GM12864 (cell line): ENCODE data around the gene ZIC1.

ENCODE experiments used
- DNase-seq: peaks from one replicate; pipeline ENCODE4 v3.0.0-alpha.2; 2011; ENCODE audit warnings: low read depth
- H3K4me3 ChIP-seq: 2 replicates; pipeline ENCODE4 v1.5.1; 2011; ENCODE audit warnings: mild to moderate bottlenecking, low read depth, low read length, control low read depth
- TF ChIP-seq, protein P1 (sequence below): IDR thresholded peaks from 2 replicates; pipeline ENCODE4 v1.5.1; 2011; ENCODE audit warnings: low read depth, mild to moderate bottlenecking, moderate library complexity, low read length, control low read depth, inconsistent platforms; ENCODE audit errors: missing control alignments

The ZIC1 gene

DNA sequence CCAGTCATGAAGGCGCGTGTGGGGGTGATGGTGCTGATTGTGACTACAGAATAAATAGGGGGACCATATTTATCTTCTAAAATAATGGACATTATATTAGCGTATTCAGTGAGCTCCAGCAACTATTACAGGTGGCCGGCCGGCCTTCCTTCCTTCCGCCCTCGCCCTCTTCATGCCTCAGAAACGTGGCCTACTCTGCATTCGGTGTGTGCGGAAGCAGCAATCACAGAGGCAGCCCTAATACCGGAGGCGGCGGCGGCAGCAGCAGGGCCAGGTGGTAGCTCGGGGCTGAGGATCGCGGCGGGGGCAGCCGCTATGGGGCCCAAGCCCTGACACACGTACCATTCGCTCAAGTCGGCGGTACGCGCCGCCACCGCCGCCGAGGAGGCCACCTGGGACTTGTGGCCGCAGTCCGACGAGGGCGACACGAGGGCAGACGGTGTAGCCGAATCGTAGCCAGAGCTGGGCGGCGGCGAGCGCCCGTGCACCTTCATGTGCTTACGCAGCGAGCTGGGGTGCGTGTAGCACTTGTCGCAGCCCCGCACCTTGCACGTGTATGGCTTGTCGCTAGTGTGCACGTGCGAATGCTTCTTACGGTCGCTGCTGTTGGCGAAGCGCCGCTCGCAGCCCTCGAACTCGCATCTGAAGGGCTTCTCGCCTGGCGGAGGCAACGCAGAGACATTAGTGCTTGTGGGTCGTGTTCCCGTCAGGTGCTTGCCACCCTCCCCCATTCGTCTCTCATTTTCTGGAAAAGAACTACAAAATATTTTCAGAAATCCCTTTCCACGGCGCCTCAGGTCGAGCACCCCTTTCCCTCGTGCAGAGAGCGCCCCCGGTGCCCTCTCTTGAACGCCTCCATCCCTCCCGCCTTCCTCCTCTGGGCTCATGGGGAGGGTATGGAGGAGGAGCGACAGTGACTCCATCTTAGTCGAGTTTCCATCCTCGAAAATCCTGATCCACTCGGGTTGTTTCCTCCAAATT, 18.3 kb upstream of the ZIC1 start:
- no peak overlapping the region for H3K4me3 ChIP-seq
- TF ChIP-seq, protein P1, sequence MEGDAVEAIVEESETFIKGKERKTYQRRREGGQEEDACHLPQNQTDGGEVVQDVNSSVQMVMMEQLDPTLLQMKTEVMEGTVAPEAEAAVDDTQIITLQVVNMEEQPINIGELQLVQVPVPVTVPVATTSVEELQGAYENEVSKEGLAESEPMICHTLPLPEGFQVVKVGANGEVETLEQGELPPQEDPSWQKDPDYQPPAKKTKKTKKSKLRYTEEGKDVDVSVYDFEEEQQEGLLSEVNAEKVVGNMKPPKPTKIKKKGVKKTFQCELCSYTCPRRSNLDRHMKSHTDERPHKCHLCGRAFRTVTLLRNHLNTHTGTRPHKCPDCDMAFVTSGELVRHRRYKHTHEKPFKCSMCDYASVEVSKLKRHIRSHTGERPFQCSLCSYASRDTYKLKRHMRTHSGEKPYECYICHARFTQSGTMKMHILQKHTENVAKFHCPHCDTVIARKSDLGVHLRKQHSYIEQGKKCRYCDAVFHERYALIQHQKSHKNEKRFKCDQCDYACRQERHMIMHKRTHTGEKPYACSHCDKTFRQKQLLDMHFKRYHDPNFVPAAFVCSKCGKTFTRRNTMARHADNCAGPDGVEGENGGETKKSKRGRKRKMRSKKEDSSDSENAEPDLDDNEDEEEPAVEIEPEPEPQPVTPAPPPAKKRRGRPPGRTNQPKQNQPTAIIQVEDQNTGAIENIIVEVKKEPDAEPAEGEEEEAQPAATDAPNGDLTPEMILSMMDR: no peak
- no peak for DNase-seq

DNA sequence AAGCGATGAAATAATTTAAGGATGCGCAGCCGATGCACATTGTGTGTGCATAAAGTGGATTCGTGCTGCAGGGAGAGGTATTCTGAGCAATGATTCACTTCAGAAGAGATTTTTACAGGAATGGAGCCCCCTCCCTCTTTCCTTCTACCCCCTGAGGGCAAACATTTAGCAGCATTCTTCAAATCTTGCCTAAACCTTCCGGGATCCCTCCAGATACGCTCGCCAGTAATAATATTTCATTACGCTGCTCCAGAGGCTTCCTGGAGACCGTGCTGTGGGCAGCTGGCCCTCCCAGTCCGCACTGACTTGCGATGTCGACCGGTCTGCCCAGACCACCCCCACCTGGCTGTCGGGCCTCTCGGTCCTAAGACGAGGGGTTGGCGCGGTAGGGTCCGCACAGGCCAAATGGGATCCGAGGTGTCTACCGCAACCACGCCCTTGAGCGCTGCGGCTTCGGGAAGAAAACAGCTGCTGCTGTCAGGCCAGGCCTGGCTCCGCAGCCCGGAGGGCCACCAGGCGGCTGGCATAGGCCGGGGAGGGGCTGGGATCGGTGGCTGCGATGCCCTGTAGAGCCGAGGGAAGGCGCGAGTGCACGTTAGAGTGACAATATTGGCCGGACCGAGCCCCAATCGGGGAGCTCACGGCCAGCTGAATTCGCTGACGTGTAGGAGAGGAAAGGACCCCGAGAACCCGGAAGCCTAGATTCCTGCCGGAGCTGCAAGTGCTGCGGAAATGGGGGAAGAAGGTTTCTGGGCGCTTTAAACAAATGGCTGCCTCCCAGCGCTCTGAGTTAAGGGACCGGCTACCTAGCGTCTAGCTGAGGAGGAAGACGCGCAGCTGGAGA, 17.2 kb upstream of the ZIC1 start:
- TF ChIP-seq, protein P1: no peak
- no peak for DNase-seq
- H3K4me3 ChIP-seq: no peak overlapping the region

DNA sequence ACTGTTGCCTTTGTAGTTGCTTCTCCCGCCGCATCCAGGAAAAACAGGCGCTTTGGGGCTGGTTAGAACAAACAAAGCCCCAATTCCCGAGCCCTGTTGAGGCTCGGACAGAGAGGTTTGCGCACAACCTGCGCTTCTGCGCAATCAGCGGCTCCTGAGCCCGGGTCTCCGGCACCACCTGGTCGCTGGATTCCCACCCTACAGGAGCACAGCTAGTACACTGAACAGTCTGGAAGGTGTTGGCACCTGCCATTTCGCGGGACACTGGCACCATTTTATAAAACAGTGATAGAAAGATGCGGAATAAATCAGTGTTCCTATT, 16.6 kb upstream of the ZIC1 start:
- H3K4me3 ChIP-seq: no peak overlapping the region
- DNase-seq: no peak
- TF ChIP-seq, protein P1: no peak

DNA sequence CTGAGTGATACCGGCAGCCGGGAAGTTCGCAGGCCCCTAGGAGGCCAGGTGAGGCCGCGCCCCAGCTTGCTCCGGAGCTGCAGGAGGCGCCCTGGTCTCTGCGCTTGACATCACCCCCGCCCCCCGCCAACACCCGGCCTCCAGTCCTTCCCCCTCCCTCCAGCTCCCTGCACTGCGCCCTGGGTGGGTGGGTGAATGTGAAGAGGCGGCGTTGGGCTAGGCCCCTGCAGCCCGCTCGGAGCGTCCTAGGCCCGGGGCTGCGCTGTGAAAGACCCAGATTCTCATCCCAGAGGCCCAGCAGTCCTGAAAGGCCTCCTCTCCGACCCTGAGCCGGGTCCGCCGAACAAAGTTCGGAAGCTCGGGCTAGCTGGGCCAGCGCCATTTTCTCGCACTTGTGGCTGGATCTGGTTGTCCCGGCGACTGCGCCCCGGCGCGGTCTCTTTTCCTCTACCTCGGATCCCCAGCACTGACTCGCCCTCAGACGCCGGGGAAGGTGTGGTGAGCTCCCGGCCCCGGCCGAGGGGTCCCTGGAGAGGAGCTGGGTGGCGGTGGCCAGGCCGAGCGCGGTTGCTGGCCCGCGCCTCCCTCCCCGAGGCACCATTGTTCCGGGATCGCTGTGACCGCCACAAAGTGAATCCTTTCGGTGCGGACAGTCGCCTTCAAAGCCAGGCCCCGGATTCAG, 15.8 kb upstream of the ZIC1 start:
- no peak overlapping the region for H3K4me3 ChIP-seq
- TF ChIP-seq, protein P1: no peak
- no peak for DNase-seq

DNA sequence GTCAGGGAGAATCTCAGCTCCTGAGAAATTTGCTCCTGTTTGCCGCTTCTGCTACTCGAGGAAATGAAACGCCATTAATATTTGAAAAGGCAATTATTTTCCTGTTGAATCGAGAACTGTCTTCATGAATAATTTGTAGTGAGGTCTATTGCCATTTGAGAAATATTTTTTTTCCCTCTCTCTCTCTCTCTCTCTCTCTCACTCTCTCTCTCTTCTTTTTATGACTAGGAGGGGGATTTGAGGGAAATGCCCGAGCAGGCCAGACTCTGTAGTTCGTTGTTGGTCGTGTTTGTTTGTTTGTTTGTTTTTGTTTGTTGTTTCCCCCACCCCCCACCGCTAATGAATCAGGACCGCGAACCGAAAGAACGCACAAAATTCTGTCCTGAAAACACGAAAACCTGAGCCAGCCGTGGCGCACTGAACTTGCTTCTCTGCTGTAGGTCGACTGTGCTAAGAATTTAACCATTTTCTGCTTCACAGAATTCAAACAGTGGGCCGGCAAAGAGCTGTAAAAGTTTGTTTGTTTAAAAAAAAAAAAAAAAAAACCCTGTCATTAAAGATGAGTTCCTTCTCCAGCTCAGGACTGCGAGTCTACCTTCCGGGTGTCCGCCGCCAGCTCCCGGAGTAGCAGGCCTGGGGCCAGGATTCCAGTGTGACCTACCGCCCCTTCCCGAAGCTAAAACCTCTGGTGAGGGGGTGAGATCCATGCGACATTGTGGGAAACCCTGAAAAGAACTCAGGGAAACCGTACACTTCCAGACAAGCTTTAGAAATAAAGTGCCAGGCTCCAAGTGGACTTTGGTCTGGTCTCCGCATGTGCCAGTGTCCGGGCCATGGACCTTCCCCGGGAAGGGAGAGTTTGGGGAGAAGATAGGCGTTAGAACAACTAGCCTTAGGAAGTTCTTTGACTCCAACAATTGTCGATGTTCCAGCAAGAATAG, 15.0 kb upstream of the ZIC1 start:
- TF ChIP-seq, protein P1: no peak
- no peak for DNase-seq
- H3K4me3 ChIP-seq: no peak overlapping the region

DNA sequence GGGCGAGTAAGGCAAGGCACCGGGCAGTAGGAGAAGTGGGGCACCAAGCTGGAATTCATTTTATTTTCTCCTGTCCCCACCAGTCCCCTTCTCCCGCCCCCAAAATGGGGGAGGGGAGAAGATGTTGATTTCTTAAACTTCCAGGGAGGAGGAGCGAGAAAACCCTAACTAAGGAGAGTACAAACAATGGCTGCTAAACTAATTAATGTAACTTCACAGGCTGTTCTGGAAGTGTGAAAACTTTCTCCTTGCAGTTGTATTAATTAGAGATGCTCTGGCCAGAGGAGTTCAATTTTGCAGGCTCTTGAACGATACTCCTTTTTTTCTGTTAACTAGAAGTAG, 14.3 kb upstream of the ZIC1 start:
- TF ChIP-seq, protein P1: no peak
- no peak for DNase-seq
- no peak overlapping the region for H3K4me3 ChIP-seq
